CD4-positive, alpha-beta T cell treated with Interleukin-15 for 1 hour (primary cell): ENCODE data around the gene SNED1.
A peak's percentile ranks its signal among the peaks of the same experiment; 100 is the strongest.

Experiments
- DNase-seq: peaks from one replicate; pipeline ENCODE4 v3.0.0-alpha.2; 2020

Gene SNED1

GRCh38 chr2:241007111-241007510 is 8.7 kb downstream of the SNED1 start:
- no peak for DNase-seq

GRCh38 chr2:241007880-241008710 is 9.7 kb downstream of the SNED1 start:
- no peak for DNase-seq

GRCh38 chr2:241008711-241009121 is 10.3 kb downstream of the SNED1 start:
- DNase-seq: no peak

GRCh38 chr2:241009191-241009590 is 10.8 kb downstream of the SNED1 start:
- peak; percentile 15 for DNase-seq

DNA sequence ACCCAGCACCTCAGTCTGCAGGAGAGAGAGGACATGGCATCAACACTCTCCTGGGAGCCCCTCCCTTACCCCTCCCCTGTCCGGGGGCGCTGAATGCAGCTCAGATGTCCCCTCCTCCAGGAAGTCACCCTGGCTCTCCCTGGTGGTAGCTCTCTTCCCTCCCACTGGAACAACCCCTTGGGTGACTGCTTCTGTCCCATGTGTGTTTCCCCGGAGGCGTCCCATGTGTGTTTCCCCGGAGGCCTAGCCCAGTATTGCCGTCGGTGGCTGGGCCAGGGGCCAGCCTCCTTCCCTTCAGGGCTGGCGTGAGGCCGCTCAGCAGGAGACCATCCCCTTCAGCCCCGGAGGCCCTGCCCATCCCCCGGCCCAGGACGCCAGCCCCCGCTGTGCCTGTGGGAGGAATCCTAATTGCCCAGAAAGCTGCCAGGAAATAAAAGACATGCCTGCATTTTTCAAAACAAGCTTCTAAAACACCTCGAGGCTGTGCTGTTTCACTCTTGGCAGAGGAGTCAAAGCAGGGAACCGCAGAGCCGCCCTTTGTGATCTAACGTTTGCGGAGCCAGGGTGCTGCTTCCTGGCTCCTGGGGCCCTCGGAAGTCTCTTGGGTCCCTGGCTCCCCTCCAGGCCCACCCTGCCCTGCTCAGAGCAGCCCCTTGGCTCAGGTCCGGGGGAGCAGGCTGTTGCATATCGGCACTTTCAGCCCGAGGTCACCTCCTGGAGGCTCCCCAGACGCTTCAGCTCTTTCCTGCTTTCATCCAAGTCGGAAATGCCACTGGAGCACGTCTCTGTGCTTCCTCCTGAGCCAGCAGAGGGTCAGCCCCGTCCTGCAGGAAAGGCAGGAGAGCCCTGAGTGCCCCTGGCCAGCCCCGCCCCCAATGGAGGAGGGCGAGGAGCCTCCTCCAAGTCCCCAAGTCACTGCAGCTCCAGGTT is 11.4 kb downstream of the SNED1 start:
- DNase-seq: peak; percentile 19

DNA sequence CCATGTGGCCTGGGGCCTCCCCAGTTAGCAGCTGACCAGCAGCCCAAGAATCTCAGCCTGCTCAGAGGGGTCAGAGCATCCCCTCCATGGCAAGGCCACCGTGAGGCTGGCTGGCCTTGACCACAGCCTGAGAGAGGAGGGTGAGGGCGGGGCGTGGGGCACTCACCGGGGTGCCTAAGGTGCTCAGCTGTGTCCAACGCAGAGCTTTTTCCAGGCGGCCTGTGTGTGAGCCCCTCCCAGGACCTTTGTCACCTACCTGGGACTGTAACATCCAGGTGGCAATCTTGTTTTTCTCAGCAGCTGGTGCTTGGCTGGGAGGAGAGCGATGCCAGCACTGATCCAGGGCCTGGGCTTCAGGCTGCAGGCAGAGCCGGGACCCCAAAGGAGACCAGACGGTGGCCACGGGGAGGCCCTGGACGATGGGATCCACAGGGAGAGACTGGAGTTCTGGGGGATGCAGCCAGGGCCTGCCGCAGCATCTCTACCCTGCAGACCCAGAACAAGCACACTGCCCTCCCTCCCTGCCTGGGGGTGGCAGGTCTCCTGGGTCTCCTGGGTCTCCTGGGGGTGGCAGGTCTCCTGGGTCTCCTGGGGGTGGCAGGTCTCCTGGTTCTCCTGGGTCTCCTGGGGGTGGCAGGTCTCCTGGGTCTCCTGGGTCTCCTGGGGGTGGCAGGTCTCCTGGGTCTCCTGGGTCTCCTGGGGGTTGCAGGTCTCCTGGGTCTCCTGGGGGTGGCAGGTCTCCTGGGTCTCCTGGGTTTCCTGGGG is 12.3 kb downstream of the SNED1 start:
- peak; percentile 16 for DNase-seq

- DNase-seq: no peak
These were observed 12.8 kb downstream of the SNED1 start for GRCh38 chr2:241011296-241011600.

- peak; percentile 14 for DNase-seq
These were observed 13.5 kb downstream of the SNED1 start for GRCh38 chr2:241011751-241012510.

- no peak for DNase-seq
These were observed 15.8 kb downstream of the SNED1 start for GRCh38 chr2:241014224-241014623.

- DNase-seq: no peak
These were observed 16.3 kb downstream of the SNED1 start for GRCh38 chr2:241014764-241015163.

GRCh38 chr2:241015439-241015838 is 17.0 kb downstream of the SNED1 start:
- DNase-seq: no peak

- no peak for DNase-seq
These were observed 19.0 kb downstream of the SNED1 start for GRCh38 chr2:241017228-241017940.

DNA sequence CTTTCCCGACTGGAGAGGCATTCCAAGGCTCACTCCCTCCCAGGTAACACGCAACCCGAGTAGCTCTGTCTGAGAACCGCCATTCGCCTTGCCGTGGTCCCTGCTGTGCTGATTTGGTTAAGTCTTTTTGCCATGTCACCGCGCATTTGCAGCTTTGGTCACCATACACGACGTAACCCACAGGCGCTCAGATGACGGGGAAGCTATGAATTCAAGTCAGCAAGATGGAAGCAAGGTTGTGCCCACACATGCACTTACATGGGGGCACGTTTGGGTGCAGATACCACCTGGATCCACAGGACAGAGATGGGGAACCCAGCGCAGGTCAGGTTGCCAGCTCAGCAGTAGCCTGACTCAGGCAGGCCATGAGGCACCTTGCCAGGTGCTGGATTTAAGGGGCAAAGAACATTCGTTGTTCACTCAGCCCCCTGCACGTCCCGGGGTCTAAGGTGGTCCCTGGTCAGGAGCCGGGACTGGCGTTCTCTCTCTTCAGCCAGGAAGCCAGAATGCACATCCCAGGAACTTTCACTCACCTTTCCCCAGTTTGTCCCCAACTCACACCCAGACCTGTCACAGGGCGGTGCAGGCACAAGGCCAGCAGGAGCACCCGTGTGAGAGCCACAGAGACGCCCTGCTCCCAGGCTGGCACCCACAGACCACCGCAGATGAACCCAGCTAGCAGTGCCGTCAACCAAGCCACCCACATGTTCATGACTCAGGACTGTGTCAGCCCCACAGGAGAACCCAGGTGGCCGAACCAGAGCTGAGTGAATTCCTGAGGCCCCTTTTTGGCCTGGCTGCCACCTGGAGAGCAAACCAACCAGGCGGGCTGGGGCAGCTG is 19.9 kb downstream of the SNED1 start:
- no peak for DNase-seq

GRCh38 chr2:241019441-241020139 is 21.2 kb downstream of the SNED1 start:
- DNase-seq: no peak

GRCh38 chr2:241020201-241020600 is 21.8 kb downstream of the SNED1 start:
- no peak for DNase-seq

- DNase-seq: no peak
These were observed 22.3 kb downstream of the SNED1 start for GRCh38 chr2:241020629-241021190.

DNA sequence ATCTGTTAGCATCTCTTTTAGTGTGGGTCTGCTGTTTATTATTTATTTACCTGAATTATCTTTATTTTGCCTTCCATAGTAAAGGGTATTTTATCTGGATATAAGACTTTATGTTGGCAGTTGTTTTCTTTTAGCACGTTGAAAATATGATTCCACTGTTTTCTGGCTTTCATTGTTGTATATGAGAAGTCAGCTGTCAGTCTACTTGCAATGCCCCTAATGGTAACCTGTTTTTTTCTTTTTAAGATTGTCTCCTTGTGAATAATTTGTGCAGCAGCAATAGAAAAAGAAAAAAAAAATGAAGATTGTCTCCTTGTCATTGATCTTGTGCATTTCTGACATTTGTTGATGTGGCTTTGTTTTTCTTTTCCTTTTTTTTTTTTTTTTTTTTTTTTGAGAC is 27.2 kb downstream of the SNED1 start:
- DNase-seq: no peak

DNA sequence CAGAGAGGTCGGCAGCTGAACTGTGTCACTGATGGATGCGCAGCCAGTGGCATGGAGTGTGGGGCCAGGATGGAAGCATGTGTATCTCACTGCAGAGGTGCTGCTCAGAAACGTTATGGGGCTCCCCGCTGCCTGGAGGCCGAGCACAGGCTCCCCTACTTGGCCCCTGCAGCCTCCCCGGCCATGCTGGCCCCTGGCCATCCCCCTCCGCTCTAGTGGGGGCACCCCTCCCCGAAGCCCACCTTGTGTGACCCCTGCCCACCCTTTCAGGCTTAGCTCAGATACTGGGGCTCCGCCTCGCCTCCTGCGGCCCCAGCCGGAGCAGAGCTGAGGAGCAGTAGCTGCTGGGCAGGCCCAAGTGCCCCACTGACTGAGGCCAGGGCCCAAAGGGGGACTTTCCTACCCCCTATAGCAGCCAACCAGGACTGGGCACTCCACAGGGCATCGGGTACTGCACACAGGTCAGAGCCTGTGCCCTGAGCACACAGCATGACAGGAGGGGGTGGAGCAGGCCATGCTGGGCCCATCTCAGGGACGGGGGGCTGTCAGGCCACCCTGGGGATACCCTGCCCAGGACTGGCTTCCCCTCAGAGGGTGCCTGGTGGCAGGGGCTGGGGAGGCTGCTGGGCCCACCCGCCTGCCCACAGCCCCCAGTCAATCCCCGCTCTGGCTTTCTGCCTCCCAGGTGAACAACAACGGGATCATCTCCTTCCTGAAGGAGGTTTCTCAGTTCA is 31.3 kb downstream of the SNED1 start:
- DNase-seq: no peak

DNA sequence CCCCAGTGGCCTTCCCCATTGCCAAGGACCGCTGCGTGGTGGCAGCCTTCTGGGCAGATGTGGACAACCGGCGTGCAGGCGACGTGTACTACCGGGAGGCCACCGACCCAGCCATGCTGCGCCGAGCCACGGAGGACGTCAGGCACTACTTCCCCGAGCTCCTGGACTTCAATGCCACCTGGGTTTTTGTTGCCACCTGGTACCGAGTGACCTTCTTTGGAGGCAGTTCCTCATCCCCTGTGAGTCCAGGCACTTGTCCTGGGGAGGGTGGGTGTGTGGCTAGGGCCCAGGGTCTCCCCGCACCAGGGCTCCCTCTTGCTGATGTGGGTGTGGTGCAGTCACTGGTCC is 31.9 kb downstream of the SNED1 start:
- DNase-seq: no peak
